Measurements from ENCODE around the gene PCSK7. TPM values are rescaled to one million over a fixed set of nuclear protein-coding genes. Genes with fewer than 3 reads are reported as not detected.

The PCSK7 gene
- total and polyA plus RNA-seq, 2 of the 4 experiments (the other 2 are of a cell fraction): 35.8 to 54.3 TPM

DNA sequence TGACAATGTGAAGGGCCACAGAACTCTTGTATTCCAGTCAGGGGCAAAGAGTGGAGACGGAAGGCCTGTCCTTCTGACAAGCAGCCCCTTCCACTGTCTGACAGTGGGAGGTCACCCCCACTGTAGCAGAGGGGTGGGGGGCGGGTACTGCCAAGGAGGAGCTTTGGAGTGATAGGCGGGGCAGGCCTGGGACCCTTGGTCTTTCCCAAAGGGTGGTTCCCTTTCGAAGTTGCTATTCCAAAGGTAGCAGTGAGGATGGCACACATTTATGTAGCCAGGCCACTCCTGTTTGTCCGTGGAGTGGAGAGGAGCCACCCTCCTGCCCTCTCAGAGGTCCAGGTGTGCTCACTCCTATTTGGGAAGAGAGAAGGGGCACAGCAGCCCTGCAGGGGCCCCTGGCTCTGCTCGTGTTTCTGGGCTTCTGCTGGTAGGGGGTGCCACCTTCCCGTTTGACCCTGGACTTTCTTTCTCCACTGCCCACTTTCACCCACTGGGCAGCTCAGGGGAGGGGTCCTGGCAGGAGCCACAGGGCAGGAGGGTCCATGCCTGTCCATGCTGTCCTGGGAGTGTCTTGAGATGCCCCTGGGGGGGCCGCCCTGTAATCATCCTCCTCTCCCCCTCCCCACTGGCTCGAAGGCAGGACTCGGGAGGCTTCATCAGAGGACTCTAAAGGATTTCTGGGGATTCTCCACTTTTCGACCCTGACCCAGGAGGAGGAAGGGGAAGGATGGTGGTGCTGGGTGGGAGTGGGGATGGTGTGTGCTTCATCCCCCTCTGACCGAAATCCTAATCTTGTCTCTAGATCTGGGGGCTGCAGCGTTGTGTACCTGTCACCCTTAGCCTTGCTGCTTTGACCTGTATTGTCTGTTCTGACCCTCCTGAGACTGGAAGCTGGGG lies 31.7 kb downstream of the PCSK7 start (continued):
- TF ChIP-seq SMC3 (IDR thresholded peaks at IDR 0.05; ENCODE audit: low read depth, low read length) (no peak), CEBPB (IDR thresholded peaks at IDR 0.05; ENCODE audit: low read depth, low read length) (no peak), RCOR1 (IDR thresholded peaks at IDR 0.05; ENCODE audit: insufficient replicate concordance, low read length) (no peak)
